ENCODE data around the gene ATP2B1. TPM values are rescaled to one million over a fixed set of nuclear protein-coding genes. Genes with fewer than 3 reads are reported as not detected.

The ATP2B1 gene
- total RNA-seq, 1 experiment from 2014 or later = 20.6 TPM

DNA sequence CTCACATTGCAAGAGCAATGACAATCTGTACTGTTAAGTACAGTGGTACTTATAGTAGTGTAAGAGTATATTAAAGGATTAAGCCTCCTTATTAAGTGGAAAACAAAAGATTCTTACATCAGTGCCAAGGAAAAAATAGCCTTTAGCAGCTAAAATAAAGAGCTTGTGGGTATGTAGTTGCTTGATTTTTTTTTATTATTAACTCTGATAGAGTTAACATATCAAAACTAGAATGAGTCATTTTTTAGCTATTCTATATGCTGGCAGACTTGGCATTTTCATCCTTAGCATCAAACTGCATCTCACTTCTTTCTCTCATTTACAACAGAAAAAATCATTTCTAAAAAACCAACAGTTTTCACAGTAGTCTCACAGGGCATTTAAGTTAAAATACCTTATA, 86.5 kb downstream of the ATP2B1 start:
- H3K4me2 ChIP-seq (ENCODE audit: insufficient read depth, insufficient read length, low read length) = no peak overlapping the region
- H4K20me1 ChIP-seq (ENCODE audit: control insufficient read depth, insufficient read depth, insufficient read length) = no peaks in the 10 kb centered on the region
- H3K18ac ChIP-seq (ENCODE audit: insufficient read length, low read depth, low read length) = no peak overlapping the region
- H2BK15ac ChIP-seq (ENCODE audit: low read depth, low read length) = no peak overlapping the region
- no peak overlapping the region for H3K9ac ChIP-seq (ENCODE audit: extremely low read depth, insufficient read length, low read length)
- Mint-ChIP-seq H3K27ac (no peak overlapping the region), H3K9me3 (no peaks in the 10 kb centered on the region), H3K4me1 (no peaks in the 10 kb centered on the region), H3K4me3 (no peak overlapping the region), H3K36me3 (ENCODE audit: insufficient read depth in 1 of 3, low read depth in 3 of 3) (no peaks in the 10 kb centered on the region; a peak in 2 of 7 replicates), H3K27me3 (ENCODE audit: low read depth) (no peaks in the 10 kb centered on the region)
- H4K5ac ChIP-seq (ENCODE audit: insufficient read length, low read depth, low read length) = no peak overlapping the region
- no peak overlapping the region for H3K14ac ChIP-seq (ENCODE audit: insufficient read depth, low read length)
- TF ChIP-seq, protein P1, sequence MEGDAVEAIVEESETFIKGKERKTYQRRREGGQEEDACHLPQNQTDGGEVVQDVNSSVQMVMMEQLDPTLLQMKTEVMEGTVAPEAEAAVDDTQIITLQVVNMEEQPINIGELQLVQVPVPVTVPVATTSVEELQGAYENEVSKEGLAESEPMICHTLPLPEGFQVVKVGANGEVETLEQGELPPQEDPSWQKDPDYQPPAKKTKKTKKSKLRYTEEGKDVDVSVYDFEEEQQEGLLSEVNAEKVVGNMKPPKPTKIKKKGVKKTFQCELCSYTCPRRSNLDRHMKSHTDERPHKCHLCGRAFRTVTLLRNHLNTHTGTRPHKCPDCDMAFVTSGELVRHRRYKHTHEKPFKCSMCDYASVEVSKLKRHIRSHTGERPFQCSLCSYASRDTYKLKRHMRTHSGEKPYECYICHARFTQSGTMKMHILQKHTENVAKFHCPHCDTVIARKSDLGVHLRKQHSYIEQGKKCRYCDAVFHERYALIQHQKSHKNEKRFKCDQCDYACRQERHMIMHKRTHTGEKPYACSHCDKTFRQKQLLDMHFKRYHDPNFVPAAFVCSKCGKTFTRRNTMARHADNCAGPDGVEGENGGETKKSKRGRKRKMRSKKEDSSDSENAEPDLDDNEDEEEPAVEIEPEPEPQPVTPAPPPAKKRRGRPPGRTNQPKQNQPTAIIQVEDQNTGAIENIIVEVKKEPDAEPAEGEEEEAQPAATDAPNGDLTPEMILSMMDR (conservative IDR thresholded peaks at IDR 0.05) = no peak
- H3K23ac ChIP-seq (ENCODE audit: insufficient read length, low read depth, low read length) = no peak overlapping the region
- no peak overlapping the region for H4K8ac ChIP-seq (replicated peaks; ENCODE audit: insufficient read length, low read depth, low read length)
- H3K56ac ChIP-seq (ENCODE audit: insufficient read length, low read depth, low read length) = no peak overlapping the region
- H2BK20ac ChIP-seq (ENCODE audit: low read depth, low read length, poor library complexity, severe bottlenecking) = no peak overlapping the region
- H3K4me1 ChIP-seq (ENCODE audit: insufficient read depth, low read length) = no peaks in the 10 kb centered on the region
- DNase-seq = no peak
- H3T11ph ChIP-seq (ENCODE audit: low read length) = no peak overlapping the region
- no peak overlapping the region for H3K4ac ChIP-seq (ENCODE audit: low read depth, low read length)
- H3K27me3 ChIP-seq (ENCODE audit: insufficient read depth, low read length) = no peaks in the 10 kb centered on the region
- H3K79me1 ChIP-seq (ENCODE audit: insufficient read depth, low read depth, low read length, poor library complexity, severe bottlenecking) = no peaks in the 10 kb centered on the region
- no peak overlapping the region for H2BK5ac ChIP-seq (ENCODE audit: insufficient read length, low read length)
- H2BK12ac ChIP-seq (ENCODE audit: insufficient read length, low read depth, low read length) = no peak overlapping the region
- H3K23me2 ChIP-seq (ENCODE audit: insufficient read length, low read depth, low read length, poor library complexity, severe bottlenecking) = no peaks in the 10 kb centered on the region
- H3K79me2 ChIP-seq (ENCODE audit: insufficient read depth, low read length) = no peaks in the 10 kb centered on the region
- H2AFZ ChIP-seq (ENCODE audit: low read length) = no peak overlapping the region
- no peak overlapping the region for H2AK5ac ChIP-seq (ENCODE audit: insufficient read length, low read length)
- H4K91ac ChIP-seq (ENCODE audit: insufficient read length, low read depth, low read length) = no peak overlapping the region
- H3K9me3 ChIP-seq (ENCODE audit: control insufficient read depth, low read depth, low read length) = no peaks in the 10 kb centered on the region
- H3K27ac ChIP-seq (ENCODE audit: insufficient read length, low read depth, low read length) = no peak overlapping the region
- H2BK120ac ChIP-seq (ENCODE audit: low read depth, low read length, poor library complexity, severe bottlenecking) = no peak overlapping the region
